Raji (cell line): Measurements from ENCODE around the gene TMEM116.

Experiments used
- POLR2A ChIP-seq: IDR thresholded peaks from 2 replicates; pipeline ENCODE4 v1.6.1; 2011; ENCODE audit warnings: low read depth, low read length, control low read depth; ENCODE audit not compliant: insufficient read depth

TMEM116 gene

DNA sequence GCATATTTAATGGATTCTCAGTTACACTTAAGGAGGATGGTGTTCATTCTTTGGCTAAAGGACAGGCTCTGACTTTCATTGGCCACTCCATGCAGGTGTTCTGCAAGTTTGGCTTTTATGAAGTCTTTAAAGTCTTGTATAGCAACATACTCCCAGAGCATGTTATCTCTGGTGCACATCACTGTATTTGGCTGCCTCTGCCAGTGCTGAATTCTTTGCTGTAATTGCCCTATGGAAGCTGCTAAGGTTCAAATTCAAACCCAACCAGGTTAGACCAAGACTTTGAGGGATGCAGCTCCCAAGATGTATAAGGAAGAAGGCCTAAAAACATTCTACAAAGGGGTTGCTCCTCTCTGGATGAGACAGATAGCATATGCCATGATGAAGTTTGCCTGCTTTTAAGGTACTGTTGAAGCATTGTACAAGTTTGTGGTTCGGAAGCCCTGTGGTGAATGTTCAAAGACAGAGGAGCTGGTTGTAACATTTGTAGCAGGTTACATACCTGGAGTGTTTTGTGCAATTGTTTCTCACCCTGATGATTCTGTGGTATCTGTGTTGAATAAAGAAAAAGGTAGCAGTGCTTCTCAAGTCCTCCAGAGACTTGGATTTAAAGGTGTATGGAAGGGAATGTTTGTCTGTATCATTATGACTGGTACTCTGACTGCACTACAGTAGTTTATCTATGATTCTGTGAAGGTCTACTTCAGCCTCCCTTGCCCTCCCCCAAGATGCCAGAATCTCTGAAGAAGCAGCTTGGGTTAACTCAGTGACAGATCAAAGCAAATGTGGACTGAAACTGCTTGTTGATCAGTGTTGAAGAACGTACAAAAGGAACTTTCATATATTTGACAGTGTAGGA is 19.4 kb downstream of the TMEM116 start:
- TF ChIP-seq POLR2A, result no peak

DNA sequence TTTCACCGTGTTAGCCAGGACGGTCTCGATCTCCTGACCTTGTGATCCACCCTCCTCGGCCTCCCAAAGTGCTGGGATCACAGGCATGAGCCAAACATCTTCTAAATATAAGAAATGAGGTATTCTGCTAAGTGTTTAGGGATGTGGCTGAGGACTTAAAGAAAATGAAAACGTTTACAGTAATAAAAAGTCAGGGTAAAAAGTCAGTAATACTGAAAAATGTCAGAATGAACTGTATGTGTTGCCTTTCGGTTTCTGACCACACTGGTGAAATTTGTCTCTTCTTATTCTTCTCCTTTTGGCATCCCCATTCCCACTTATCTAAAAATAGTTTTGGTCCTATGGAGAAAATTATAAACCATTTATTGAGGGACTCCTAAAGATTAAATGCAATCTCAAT is 20.5 kb downstream of the TMEM116 start:
- TF ChIP-seq POLR2A, result no peak

DNA sequence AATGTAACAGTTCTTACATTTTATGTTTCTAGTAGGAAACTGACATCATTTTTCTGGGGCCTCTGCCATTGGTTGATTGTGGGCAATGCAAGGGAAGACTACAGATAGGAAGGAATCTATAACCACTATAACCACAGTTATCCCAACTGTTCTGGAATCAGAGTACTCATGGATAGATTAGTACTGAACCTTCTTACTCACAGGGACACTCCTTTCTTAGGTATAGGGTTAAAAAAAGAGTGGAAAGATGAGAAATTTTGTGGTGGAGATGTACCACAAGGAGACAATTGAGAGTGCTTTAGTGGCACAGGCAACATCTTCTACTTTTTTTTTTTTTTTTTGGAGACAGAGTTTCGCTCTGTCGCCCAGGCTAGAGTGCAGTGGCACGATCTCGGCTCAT is 21.0 kb downstream of the TMEM116 start:
- TF ChIP-seq POLR2A, result no peak

DNA sequence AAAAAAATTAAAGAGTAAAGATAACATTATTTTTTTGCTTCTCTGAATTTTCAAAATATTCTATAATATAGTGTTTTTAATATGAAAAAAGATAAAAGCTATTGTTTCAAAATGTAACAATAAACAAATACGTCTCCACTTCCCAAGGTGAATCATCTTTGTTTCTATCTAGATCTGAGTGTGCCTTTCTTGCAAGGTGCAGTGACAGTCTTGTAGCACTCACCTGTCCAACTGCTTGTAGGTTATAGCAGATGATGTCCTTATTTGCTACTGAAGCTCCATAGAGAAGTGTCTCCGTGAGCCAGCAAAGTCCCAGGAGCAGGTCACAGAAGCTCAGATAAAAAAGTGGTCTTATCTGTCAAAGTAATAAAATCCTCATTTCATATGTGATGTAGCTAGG is 21.4 kb downstream of the TMEM116 start:
- no peak for TF ChIP-seq POLR2A

DNA sequence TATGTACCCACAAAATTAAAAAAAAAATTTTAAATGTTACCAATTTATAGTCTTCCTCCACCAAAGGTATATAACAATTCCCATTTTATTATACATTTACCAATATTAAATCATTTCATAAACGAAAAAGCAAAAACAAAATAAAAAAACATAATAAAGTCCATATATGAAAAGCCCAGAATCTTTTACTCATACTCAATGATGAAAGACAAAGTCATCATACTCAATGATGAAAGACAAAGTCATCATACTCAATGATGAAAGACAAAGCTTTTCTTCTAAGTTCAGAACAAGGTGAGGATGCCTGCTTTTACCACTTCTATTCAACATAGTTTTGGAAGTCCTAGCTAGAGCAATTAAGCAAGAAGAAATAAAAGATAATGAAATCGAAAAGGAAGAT is 28.1 kb downstream of the TMEM116 start:
- no peak for TF ChIP-seq POLR2A

DNA sequence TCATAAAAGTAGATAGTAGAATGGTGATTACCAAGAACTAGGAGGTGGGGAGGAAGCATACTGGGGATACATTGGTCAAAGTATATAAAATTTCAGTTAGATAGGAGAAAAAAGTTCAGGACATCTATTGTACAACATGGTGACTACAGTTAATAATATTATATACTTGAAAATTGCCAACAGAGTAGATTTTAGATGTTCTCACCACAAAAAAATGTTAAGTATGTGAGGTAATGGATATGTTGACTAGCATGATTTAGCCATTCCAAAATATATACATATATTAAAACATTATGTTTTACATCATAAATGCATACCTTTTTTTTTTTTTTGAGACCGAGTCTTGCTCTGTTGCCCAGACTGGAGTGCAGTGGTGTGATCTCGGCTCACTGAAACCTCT is 31.0 kb downstream of the TMEM116 start:
- TF ChIP-seq POLR2A, result no peak

DNA sequence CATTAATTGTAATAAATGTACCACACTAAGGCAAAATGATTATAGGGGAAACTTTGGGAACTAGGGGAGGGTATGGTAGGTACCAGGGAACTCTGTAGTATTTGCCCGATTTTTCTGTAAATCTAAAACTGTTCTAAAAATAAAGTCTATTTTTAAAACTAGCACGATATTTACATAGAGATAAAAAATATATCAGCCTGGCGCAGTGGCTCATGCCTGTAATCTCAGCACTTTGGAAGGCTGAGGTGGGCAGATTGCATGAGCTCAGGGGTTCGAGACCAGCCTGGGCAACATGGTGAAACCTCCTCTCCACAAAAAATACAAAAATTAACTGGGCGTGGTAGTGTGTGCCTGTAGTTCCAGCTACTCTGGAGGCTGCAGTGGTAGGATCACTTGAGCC is 32.4 kb downstream of the TMEM116 start:
- TF ChIP-seq POLR2A, result no peak

DNA sequence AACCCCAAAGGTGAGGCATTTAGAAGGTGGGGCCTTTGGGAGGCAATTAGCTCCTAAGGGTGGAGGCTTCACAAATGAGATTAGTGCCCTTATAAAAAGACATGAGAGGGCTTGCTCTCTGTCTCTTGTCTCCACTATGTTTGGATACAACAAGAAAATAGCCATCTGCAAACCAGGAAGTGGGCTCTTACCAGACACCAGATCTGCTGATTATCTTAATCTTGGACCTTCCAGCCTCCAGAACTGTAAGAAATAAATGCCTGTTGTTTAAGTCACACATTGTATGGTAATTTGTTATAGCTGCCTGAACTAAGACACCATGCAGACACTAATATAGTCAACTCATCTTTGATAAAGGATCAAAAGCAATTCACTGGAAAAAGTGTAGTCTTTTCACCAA is 34.4 kb downstream of the TMEM116 start:
- no peak for TF ChIP-seq POLR2A

DNA sequence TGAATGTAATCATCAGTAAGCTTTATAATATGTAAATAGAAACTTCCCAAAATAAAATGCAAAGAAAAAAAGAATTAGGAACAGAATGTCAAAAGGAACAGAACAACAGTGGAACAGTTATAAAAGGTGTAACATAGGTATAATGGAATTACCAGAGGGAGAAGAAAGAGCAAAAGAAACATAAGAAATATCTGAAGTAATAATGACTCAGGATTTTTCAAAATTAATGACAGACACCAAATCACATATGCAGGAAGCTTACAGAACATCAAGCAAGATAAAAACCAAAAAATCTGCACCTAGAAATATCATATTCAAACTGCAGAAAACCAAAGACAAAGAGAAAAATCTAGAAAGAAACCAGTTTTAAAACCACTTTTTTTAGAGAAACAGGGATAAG is 36.1 kb downstream of the TMEM116 start:
- TF ChIP-seq POLR2A, result no peak

DNA sequence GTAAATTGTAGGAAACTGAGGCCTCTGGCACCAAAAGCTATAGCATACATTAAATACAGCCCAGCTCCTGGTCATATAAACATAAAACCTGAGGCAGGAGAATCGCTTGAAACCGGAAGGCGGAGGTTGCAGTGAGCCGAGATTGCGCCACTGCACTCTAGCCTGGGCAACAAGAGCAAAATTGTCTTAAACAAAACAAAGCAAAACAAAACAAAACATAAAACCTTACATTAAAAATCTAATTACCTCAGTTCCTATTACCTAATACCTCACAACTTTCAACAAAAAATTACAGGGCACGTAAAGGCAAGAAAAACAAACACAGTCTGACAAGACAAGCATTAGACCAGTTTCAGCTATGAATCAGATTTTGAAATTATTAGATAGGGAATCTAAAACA is 36.7 kb downstream of the TMEM116 start:
- no peak for TF ChIP-seq POLR2A

DNA sequence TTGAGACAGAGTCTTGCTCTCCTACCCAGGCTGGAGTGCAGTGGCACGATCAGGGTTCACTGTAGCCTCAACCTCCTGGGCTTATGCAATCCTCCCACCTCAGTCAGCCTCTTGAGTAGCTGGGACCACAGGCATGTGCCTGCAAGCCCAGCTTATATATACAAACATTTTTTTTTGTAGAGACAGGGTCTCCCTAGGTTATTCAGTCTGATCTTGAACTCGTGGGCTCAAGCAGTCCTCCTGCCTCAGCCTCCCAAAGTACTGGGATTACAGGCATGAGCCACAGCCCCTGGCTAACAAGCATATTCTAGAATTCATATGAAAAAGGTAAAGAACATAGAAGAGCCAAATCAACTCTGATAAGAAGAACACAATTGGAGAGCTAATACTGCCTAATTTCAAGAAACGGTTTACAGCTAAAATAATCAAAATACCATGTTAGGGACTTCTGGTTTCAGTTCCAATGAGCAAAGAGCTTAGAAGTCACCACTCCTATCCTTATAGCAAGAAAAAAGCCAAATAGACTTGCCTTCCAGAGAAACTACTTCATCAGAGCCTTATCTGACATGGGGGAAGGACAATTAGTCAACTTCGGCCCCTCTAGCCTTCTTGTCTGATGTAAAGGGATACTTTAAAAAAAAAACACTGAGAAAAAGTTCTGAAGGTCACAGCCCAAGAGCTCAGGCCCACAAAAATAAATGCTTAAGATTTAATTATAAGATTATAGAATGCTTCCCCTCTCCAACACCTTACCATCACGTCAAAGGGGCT is 37.6 kb downstream of the TMEM116 start:
- TF ChIP-seq POLR2A, result no peak

DNA sequence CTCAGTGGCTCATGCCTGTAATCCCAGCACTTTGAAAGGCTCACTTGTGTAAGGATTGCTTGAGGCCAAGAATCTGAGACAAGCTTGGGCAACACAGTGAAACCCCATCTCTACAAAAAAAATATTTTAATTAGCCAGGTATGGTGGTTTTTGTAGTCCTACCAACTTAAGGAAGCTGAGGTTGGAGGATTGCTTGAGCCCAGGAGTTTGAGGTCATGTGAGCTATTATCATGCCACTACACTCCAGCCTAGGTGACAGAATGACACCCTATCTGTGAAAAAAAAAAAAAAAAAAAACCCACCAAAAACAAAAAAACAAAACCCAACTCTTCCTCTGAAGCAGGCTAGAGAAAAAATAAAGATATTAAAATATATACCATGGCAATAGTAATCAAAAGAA is 41.2 kb downstream of the TMEM116 start:
- TF ChIP-seq POLR2A, result no peak

DNA sequence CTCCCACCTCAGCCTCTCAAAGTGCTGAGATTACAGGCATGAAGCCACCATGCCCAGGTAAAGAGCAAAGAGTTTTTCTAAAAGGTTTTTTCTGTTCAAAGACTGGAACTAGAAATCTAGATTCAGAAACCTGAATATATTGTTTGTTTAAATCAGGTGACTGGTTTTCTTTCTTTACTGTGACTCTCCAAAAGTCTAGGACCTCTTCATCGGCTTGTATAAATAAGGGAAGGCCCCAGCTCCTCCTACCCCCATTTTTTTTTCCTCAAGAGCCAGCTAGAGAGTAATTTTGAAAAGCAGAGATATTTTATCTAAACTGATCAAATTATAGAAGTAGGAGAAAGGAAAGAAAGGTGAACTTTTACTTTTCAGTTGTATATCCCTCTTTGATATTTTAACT is 48.0 kb downstream of the TMEM116 start:
- no peak for TF ChIP-seq POLR2A

DNA sequence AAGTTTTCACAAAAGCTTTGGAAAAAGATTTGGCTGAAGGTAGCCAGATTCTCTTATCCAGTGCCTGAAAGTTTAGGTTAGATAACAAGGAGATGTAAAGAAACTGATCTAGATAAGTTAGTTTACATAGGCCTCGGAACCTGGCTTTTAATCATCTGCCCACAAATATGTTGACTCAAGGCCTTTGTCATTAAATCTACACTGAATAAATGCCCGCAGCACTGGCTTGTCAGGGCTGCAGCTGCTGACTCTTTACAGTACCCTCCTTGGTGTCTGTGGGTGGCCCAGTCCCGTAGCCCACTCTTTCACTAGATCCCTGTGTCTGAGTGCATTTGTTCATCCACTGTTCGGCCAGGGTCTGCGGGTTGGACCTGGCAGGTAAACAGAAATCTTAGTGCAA is 58.0 kb downstream of the TMEM116 start:
- TF ChIP-seq POLR2A, result no peak

DNA sequence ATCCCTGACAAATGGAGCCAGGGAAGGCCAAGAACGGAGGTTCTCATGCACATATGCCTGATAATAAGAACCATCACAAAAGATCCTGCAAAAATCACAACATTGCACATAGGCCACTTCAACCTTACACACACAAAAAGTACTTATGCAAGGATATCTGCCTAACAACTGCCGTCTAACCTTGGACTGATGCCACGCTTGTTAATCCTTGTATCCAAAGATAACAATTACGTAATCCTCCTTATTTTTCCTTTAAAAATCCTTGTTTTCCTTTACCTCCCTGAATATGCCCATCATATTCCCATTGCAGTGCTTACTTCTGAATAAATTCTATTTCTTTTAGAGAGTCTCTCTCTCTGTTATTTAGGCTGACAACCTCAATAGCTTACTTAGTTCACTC is 59.5 kb downstream of the TMEM116 start:
- TF ChIP-seq POLR2A, result no peak

DNA sequence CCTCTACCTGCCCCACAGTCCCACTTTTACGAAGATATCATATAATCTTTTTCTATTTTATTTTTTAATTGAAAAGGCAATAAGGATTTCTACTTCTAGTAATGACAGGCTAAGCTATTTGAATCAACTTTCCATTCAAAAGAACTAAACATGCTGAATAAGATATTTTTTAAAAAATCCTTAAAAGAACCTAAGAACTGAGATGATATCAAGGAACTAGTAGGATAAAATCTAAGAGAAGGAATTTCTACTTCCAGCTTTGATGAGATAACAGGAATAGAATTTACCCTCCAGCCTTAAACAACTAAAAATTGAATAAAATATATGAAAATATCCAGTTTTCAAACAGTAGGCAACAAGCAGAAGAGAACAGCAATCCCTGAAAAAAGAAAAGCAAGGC is 69.0 kb downstream of the TMEM116 start:
- TF ChIP-seq POLR2A, result no peak
